Esophagus mucosa (tissue), 1 donor: ENCODE data around the gene STK33. TPM values are rescaled to one million over a fixed set of nuclear protein-coding genes. Genes with fewer than 3 reads are reported as not detected.

Source experiments
- ATAC-seq: fragments of 200-7000 bp; cut with Tn5 transposase; one replicate; pipeline ENCODE4 v1.9.1; 2020
- total RNA-seq: library from RNA; stranded (reverse); gene quantifications from one replicate; pipeline ENCODE4 v1.2.4, GENCODE V29; 2023
- donor health status: DM: yes; HTN: yes; CAD: no.

STK33 gene
- total RNA-seq, 1 donor from 2014 or later, result 0.52 TPM

DNA sequence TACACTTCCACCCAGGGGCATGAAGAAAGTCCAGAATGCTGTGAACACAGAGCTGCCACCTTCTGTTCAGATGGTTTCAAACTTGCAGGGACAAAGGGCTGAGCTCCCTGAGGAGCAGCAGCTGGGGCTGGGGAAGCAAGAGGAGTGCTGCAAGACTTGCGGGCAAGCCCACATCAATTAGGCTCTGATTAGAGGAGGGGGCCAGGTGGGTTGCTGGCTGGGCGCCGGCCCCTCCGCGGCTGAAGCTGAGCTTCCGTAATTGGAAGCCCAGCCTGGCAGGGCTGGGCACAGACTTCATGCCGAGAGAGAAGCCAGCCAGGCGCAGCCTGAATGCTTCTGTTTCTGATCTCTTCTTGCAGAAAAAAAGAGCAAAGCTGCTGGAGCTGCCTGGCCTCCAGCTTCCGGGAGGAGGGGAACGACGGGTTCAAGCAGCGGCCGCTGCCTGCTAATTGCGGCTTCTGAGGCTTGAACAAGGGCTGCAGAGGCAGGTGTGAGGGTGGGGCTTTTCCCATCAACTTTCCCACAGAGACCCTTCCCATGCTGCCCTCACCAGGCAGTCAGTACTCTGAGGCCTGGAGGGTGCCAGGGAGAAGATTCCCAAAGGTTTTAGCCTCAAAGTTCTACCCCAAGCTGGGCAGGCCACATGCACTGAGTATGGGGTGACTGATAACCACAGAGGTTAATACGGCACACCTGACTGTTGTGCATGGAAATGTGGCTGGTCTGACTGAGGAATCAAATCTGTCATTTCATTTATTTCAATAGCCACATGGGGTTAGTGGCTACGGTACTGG lies 239.2 kb downstream of the STK33 start:
- peak; percentile 14 for ATAC-seq

DNA sequence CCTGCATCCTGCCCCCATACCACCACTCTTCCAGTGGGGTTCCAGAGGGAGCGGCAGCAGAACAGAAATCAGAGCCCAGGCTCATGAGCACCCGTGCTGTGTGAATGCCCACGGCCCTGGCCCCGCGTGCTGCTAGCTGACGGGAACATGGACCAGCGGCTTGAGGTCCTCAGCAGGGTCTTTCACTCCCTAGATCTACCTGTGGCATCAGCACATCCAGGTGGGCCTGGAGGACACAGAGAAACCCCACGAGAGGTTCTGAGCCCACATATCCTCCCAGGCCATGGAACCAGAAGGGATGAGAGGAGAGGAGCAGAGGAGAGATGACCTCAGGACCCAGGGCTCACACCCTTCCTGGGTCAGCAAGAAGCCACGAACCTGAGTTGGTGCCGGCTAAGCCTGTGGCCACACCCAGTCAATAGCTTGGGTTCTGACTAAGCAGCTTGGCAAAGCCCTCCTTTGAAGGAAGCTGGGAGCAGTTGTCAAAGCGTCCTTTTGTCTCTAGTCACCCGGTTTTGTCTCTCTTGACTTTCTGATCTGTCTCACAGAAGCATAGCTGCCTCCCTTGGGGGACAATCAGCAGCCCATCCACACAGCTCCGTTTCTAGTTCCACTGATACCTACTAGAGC lies 241.0 kb downstream of the STK33 start:
- peak; percentile 85 for ATAC-seq

DNA sequence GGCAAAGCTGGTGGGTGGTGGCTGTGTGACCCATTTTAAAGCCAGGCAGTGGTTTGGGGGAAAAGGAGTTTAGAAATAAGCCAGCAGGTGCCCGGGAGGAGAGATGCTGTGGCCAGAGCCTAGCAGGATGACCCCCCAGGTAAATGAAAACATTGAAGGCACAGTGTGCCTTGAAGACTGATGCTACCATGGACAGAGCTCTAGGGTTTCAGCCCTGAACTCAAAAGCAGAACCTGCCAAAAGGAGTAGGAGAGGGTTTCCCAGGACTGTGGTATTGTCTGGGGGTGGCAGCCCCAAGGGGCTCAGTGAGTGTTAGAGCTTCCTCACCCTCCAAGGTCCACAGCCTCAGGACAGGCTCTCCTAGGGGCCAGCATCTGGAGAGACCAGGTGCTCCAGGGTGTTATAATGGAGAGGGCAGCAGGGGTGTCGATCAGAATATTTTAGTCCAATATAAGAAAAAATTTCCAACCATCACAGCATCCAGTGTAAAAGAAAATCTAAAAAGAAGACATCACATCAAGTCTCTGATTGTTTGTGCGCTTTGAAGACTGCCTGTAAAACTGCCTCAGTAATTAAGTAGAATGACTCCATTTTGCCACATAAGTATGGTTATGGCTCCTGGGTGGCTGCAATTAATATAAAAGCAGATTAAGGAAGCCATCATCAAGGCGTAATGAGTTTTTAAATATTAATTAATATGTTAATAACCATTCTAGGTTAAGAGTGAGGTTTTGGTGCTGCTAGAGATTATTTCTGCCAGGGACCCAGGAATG lies 241.7 kb downstream of the STK33 start:
- ATAC-seq, result no peak

DNA sequence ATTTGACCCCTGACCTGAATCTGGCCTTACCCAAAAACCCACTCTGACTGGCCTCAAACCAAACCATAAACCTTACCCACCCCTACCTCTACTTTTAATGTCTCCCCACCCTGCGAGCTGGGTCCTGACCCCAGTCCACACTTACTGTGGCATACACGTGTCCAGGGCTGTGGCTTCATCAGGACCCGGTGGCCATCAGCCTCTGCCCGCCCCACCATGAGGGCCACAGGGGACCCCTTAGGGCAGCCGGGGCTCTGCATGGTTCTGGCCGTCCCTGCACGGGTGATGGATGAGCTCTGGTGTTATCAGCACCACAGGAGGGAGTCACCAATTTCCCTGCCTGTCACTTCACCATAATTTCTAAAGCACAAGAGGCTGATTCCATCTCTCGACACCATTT lies 242.8 kb downstream of the STK33 start:
- no peak for ATAC-seq

DNA sequence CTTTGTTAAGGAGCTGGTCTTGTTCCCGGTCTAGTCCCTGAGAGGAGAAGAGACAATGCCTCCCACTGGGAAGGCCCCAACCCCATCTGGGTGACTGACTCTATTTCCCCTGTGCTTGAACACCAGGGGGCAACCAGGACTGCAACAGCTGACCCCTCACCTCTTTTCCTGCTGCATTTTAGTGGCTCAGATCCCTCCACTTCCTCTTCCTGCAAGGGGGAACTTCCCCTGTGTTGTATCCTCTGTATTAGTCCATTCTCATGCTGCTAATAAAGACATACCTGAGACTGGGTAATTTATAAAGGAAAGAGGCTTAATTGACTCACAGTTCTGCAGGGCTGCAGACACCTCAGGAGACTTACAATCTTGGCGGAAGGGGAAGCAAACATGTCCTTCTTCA lies 246.1 kb downstream of the STK33 start:
- ATAC-seq, result no peak

DNA sequence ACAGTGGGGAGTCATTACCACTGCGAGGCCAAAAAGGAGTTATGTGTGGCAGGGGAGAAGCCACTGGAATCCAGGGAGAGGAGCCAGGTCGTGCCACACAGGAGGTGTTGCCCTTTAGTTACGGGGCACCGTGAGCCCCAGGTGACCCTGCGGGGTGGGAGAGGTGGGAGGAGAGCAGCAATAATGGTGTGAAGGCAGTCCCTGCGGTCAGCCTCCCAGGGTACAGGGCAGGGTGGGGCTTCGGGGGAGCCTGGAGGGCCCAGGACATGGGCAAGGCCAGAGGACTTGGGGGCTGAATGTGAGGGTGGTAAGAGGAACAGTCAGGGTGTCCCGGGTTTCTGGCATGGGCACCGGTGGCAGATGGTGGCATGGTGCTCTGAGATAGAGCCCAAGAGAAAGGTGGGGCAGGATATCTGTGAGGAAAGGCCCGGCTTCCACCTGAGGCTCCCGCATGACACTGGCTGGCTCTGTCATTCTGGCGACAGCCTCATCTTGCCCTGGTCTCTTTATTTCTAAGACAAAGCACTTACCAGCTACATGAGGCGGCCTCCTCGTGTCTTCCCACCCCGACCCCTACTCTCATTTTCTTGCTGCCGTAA lies 247.8 kb downstream of the STK33 start:
- ATAC-seq, result no peak

DNA sequence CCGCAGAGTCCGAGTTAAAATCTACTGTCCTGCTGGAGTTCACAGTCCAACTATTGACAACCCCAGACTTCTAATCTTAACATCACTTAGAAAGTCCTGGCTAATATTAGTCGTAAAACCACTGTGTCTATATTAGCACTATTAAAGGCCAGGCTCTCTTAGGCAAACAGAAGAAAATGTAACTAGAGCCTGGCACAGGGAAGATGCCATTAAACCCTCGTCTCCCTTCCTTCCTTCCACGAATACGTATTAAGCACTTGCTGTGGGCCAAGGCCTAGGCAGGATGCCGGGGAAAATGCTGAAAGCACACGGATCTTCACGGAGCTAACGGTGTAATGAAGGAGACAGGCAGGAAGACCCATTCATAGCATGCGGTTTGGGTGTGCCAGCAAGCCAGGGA lies 248.8 kb downstream of the STK33 start:
- no peak for ATAC-seq

DNA sequence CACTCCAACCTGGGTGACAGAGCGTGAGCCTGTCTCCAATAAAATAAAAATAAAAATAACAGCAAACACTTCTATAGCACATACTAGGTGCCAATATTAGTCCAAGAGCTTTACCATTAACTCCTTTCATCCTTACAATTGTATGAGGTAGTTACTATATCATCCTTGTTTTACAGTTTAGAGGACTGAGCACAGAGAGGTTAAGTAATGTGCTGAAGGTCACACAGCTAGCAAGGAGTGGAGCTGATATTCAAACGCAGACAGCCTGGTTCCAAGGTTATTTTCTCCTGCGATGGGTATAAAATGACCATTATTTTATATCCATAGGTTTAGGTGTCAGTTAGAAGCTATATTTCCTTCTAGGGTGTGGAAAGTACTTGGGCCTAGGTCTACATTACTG lies 249.7 kb downstream of the STK33 start:
- ATAC-seq, result no peak

DNA sequence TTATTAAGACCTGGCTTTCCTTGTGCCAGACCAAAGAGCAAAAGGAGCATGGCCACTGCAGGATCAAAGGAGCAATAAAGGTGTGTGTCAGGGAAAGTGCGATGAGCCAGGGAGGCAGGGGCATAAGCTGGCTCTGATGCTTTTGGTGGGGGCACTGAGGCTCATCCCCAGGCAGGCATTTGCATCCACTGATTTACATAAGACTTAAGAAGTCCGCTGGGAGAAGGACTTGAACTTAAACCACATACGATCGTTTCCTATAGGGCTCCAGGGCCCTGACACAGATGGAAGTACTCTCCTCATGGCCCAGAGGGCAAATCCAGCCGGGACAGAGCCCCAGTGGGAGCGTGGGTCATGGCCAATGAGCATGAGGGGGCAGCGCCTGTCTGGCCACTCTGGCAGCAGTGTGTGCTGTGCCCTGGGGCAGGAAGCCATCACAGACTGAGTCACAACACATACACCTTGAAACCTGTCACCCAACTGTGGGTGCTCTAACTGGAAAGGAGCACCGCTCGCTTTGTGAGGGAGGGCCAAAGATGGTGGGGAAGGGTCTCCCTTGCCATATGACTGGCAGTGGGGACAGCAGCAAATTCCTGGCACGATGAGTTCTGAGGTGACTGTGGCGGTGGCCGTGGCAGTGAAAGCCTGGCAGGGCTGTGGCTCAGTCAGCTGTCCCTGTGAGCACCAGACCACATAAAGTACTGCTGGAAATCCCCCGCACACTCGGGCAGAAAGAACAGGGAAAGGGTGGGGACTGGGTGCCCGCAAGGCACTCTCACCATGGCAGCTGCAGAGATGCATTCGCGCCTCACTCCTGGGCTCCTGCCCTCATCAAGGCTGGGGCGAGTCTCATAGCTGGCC lies 251.0 kb downstream of the STK33 start:
- peak; percentile 84 for ATAC-seq

DNA sequence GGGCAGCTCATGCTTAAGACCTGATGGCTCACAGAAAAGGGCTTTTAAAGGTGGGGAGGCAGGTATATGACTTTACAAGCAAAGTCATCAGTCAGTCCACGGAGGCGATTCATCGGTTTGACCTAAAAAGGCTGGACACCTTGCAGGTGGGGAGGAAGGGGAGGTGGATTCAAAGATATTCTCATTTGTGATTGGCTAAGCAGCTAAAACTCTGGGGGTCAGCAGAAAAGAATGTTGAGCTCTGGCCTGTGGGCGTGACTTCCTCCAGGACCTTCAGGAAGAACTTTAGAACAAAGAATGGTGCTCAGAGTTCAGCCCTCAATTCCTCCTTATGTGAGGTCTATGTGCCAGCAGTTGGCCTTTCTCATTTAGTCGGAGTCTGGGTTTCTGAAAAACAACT lies 252.0 kb downstream of the STK33 start:
- no peak for ATAC-seq

Other genes starting within 250 kb of the STK33 start
- gene TRIM66, start 88.4 kb upstream of the STK33 start, total RNA-seq, result 11.8 TPM
- 1,154 TPM for gene RPL27A, start 88.6 kb upstream of the STK33 start, total RNA-seq